Progenitor cell of endocrine pancreas (in vitro differentiated cells): ENCODE data around the gene MICAL1. TPM values are rescaled to one million over a fixed set of nuclear protein-coding genes. Genes with fewer than 3 reads are reported as not detected.

Source experiments
- DNase-seq: peaks from one replicate; pipeline ENCODE4 v3.0.0; 2021; ENCODE audit warnings: low spot score; ENCODE audit not compliant: unreplicated experiment
- H3K27ac Mint-ChIP-seq: 2 replicates; pipeline ENCODE4 v1.8.0; 2021; ENCODE audit warnings: mild to moderate bottlenecking, moderate library complexity, mixed read lengths
- H3K27me3 Mint-ChIP-seq: 2 replicates; pipeline ENCODE4 v1.8.0; 2021; ENCODE audit warnings: mixed read lengths
- H3K36me3 Mint-ChIP-seq: 2 replicates; pipeline ENCODE4 v1.8.0; 2022; ENCODE audit warnings: mixed read lengths; ENCODE audit not compliant: insufficient read depth
- H3K4me1 Mint-ChIP-seq: 2 replicates; pipeline ENCODE4 v1.8.0; 2021; ENCODE audit warnings: low read depth, mixed read lengths
- H3K4me3 Mint-ChIP-seq: 2 replicates; pipeline ENCODE4 v1.8.0; 2021; ENCODE audit warnings: low read depth, mild to moderate bottlenecking, moderate library complexity, mixed read lengths
- H3K9me3 Mint-ChIP-seq: 2 replicates; pipeline ENCODE4 v1.8.0; 2021; ENCODE audit warnings: low read depth, mixed read lengths
- CTCF ChIP-seq: fragments of 200-600 bp; sonication (generic); IDR thresholded peaks from one replicate; pipeline ENCODE4 v1.5.0; 2021; ENCODE audit warnings: antibody characterized with exemption, mild to moderate bottlenecking; ENCODE audit not compliant: unreplicated experiment
- total RNA-seq: library from RNA; stranded (reverse); gene quantifications from 2 replicates; pipeline ENCODE4 v1.2.1, GENCODE V29; 2021

Gene MICAL1
- total RNA-seq, 1 donor from 2014 or later = 101 TPM

GRCh38 chr6:109496036-109496772 lies 40.6 kb upstream of the MICAL1 start:
- DNase-seq = no peak
- no peak for TF ChIP-seq CTCF
- peaks cover 3% of the 10 kb centered on the region for H3K27me3 Mint-ChIP-seq
- no peak overlapping the region for H3K27ac Mint-ChIP-seq
- H3K9me3 Mint-ChIP-seq = no peaks in the 10 kb centered on the region
- H3K36me3 Mint-ChIP-seq = no peaks in the 10 kb centered on the region
- H3K4me3 Mint-ChIP-seq = no peak overlapping the region
- H3K4me1 Mint-ChIP-seq = peaks cover 2% of the 10 kb centered on the region

- no peak overlapping the region for H3K27ac Mint-ChIP-seq
- TF ChIP-seq CTCF = no peak
- no peaks in the 10 kb centered on the region for H3K36me3 Mint-ChIP-seq
- H3K4me1 Mint-ChIP-seq = peaks cover under 1% of the 10 kb centered on the region
- peaks cover 3% of the 10 kb centered on the region for H3K27me3 Mint-ChIP-seq
- H3K4me3 Mint-ChIP-seq = no peak overlapping the region
- H3K9me3 Mint-ChIP-seq = no peaks in the 10 kb centered on the region
- no peak for DNase-seq
Measured at GRCh38 chr6:109493865-109494264, 38.3 kb upstream of the MICAL1 start.

DNA sequence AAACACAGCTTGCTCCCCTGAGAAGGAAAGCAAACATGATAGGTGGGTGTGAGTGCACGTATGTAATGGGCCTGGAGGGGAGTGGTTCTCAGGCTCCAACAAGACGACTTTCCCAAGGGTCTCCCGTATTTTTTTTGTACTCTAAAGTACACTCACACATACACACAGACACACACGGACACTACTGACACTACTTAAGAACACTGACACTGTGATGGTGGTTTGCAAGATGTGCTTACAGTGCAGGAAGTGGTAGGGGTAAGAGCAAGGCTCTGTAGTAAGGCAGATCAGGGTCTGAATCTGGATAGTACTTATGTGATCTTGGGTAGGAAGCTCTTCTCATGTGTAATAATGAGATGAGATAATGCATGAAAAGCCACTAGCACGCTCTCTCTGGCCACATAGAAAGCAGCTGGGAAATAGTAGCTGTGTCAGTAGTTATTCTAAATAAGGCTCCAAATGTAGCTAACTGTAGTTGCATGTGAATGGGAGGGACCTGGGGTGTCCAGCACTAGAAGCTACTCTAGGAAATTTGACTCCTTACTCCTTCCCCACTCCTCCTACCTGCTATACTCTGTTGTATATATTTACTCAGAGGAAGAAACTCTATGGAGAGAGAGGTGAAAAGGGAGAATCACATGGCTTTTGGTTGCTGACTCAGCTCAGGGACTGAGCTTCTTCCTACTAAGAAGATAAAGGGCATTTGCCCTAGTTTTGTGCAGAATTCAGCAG lies 35.8 kb upstream of the MICAL1 start:
- H3K27me3 Mint-ChIP-seq = peaks cover 3% of the 10 kb centered on the region

GRCh38 chr6:109490713-109491112 lies 35.1 kb upstream of the MICAL1 start:
- H3K4me3 Mint-ChIP-seq = no peak overlapping the region
- TF ChIP-seq CTCF = no peak
- H3K36me3 Mint-ChIP-seq = no peaks in the 10 kb centered on the region
- peaks cover 3% of the 10 kb centered on the region for H3K27me3 Mint-ChIP-seq
- no peak for DNase-seq
- no peak overlapping the region for H3K27ac Mint-ChIP-seq
- H3K9me3 Mint-ChIP-seq = no peaks in the 10 kb centered on the region
- H3K4me1 Mint-ChIP-seq = no peaks in the 10 kb centered on the region

More for the DNA sequence above, 35.8 kb upstream of the MICAL1 start:
- no peak overlapping the region for H3K27ac Mint-ChIP-seq
- no peak overlapping the region for H3K4me3 Mint-ChIP-seq
- TF ChIP-seq CTCF = no peak
- H3K36me3 Mint-ChIP-seq = no peaks in the 10 kb centered on the region
- no peaks in the 10 kb centered on the region for H3K9me3 Mint-ChIP-seq
- DNase-seq = no peak
- H3K4me1 Mint-ChIP-seq = no peaks in the 10 kb centered on the region

GRCh38 chr6:109488001-109488400 lies 32.4 kb upstream of the MICAL1 start:
- no peaks in the 10 kb centered on the region for H3K4me1 Mint-ChIP-seq
- peaks cover 20% of the 10 kb centered on the region for H3K27me3 Mint-ChIP-seq
- no peak for DNase-seq
- H3K27ac Mint-ChIP-seq = no peak overlapping the region
- no peak overlapping the region for H3K4me3 Mint-ChIP-seq
- no peaks in the 10 kb centered on the region for H3K36me3 Mint-ChIP-seq
- no peak for TF ChIP-seq CTCF
- H3K9me3 Mint-ChIP-seq = no peaks in the 10 kb centered on the region
